Activated gamma-delta T cell (primary cell): Measurements from ENCODE around the gene GSG1L.
"Not testable (repeated sequence)": the region's sequence is repeated elsewhere in the genome, so short reads cannot be mapped to it uniquely, and the experiment has no call there.

Experiments
- DNase-seq: peaks from one replicate; lab custom pipeline; 2025; lab: John Stamatoyannopoulos, UW

Gene GSG1L

DNA sequence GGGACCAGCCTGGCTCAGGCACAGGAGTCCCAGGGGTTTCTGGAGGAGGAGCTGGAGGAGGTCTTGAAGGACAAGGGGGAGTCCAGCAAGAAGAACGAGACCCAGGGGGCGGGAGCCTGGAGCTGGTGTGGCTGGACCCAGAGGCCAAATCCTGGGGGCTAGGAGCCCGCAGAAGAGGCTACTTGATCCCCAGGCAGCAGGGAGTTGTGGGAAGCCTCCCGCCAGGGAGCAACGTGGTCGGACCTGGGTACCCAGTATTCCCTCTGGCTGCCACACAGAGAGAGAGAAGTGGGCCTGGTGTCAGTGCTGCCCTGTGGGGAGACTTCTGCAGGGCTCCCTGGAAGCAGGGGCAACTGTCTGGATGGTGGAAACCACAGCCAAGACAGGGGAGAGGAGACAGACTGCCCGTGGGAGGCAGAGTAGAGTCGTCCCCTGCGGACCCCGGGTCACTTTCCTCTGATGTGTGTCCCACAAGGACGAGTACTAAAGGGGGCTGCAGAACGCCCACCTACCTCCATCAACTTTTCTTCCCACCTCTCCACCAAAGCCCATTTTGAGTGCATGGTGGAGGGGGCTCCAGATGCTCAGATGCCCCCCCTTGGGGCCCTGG lies 160.4 kb downstream of the GSG1L start:
- DNase-seq: no peak

DNA sequence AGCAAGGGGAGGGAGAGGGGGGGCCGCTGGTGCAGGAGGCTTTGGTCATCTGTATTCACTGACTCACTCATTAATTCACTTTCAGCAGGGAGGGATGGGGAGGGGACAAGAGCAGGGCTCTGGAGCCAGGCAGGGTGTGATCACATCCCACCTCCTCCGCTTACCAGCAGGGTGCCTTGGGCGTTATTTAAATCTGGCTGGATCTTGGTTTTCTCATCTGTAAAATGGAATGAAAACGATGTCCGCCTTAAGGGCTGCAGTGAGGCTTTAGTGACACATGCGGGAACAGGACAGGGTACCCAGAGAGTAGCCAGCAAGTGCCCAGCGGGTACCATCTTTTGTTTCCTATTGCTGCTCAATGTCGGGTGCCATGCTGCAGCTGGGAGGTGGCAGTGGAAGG lies 161.0 kb downstream of the GSG1L start:
- no peak for DNase-seq

DNA sequence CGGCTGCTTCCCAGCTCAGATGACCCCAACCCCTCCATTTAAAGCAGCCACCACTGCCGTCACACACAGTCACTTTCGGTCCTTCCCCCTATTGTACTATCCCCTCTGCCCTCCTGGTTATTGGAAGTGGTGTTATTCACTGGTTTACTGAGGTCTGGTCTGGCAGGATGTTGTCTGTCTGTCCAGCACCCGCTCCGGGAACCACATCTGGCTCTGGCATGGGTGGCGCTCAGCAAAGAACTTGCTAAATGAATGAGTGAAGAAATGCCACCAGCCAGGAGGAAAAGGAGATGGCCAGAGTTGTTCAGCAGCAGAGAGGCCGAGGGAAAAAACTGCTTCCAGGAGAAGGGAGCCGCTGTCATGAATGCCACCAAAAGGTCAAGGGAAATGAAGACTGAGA lies 161.6 kb downstream of the GSG1L start:
- DNase-seq: no peak

DNA sequence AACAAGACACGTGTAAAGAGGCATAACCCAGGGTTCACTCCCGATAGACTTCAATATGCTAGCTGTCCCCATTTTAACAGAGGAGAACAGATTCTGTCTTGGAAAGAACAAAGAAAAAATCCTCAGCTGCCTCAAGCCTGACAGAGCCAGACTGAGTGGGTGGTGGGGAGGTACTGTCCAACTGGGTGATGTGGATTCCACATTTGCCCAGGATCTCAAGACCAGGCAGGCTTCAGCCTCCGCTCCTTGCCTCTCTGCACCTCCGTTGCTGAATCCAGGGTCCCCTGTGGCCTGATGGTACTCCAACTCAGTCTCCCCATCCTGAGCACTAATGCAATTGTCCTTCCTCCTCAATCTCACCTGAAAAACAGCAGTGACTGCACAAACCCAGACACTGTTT lies 163.8 kb downstream of the GSG1L start:
- no peak for DNase-seq

DNA sequence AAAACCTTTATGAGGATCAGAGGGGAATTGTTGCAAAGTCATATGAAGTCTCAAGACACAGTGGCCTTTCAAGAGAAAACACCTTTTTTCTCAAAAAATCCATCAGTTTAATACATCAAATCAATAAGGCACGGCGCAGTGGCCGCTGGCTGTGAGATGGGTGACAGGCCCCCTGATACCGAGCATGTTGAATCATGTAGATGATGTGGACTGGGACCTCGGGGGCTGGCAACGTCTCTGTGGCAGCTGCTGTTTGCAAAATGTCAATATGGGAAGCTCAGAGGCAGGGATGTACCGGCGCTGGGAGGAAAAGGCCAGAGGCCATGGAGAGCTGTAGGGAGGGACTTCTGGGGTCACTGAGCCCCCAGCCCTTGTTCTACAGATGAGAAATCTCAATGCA lies 169.1 kb downstream of the GSG1L start:
- DNase-seq: no peak

DNA sequence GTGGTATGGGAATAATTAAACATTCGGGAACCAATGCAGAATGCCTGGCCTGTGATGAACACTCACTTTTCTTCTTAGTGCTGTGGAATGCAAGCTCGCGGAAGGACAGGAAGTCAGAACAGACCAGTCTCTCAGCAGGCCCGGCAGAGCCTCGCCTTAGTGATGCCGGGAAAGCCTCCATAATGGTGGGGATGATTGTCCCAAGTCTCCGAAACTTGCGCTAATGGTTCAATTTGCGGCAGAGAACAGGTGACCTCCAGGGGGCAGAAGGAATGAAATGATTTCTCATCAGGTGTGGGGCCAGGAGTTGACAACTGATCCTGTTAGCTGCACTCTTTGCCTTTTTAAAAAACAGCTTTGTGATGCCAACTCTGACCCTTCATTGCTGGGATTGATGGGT lies 170.6 kb downstream of the GSG1L start:
- DNase-seq: no peak

DNA sequence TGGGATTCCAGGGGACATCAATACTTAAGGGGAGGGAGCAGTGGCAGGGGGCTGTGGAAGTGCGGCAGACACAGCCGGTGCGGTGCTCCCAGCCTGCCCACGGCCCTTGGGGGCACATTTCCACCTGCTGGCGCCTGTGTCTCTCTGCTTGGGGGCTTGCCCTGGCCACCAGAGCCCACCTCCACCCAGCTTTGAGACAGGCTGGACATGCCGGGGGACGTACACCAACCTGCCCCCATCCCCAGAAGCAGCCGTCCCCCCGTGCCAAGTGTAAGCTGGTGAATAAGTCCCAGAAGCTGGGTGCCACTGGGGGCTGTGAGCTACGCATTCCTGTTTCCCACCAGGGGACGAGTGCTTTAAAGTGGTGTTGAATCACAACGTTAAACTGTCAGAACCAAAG lies 172.6 kb downstream of the GSG1L start:
- DNase-seq: no peak

DNA sequence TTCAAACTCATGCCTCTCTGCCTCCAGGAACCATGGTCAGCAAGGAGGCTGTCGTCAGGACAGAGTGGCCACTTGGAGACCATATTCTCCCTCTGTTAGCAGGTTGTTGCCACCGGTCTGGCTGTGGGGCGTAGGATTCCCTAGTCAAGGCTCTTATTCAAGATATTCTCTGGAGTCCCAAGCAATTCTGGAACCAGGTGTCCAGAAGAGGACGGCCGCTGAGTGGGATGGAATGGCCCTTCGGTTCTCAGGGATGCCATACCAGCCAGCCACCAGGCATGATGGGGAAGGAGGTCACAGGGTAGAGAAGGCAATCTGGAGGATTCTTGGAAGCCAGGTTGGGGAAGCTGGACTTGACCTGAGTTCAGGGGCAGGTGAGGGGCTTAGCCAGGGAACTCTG lies 173.5 kb downstream of the GSG1L start:
- no peak for DNase-seq

DNA sequence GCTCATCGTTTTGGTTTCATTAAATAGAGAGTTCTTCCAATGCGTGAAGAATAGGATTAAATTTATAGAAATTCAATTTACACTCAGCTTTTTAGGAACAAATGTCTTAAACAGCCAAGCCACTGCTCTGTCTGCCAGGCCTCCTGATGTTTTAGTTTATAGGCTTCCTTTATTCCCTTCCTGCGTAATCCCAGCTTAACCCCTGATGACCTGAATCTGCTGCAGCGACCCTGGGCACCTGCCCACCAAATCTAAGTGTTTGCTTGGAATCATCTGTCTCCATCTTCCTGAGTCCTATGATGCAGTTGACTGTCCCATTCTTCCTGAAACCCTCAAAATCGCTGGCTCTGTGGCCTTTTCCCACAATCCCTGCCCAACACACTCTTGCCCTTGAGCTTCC lies 179.9 kb downstream of the GSG1L start:
- DNase-seq: no peak

DNA sequence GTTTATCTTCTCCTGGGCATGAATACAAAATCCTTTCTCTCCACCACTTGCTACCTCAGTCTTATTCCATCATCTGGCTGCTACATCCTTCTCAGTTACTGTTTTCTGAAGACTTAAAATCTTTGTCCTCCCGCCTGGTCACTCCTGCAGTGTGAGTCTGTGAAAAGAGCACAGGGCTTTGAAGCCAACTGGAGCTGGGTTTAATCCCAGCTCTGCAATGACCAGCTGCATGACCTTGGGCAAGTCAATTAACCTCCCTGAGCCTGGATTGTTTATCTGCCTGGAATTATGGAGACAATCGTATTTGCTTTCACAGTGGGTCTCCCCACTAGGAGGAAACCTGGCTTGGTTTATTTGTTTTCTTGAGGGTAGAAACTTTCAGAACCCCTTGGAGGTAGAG lies 183.2 kb downstream of the GSG1L start:
- no peak for DNase-seq

DNA sequence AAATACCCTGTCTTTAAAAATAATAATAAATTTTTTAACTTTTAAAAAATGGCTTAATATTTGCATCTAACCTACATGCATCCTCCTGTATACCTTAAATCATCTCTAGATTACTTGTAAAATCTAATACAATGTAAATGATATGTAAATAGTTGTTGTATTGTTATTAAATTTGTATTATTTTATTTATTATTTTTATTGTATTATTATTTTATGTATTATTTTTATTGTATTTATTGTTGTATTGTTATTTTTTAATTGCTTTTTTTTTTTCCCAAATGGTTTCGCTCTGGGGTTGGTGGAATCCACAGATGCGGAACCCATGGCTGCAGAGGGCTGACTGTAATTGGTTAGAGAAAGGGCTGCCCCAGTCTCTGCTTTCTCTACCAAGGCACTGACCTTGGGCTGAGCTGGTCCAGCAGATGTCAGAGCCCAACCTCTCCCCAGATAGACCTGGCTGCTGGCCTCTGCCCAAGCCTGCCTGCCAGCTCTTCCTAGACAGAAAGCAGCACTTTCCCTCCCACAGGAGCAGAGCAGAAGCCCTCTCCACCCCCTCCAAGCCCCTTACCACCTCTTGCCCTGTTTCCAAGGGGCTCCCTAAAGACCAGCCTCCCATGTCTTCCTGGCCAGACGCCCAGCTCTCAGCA lies 183.8 kb downstream of the GSG1L start:
- DNase-seq: no peak

DNA sequence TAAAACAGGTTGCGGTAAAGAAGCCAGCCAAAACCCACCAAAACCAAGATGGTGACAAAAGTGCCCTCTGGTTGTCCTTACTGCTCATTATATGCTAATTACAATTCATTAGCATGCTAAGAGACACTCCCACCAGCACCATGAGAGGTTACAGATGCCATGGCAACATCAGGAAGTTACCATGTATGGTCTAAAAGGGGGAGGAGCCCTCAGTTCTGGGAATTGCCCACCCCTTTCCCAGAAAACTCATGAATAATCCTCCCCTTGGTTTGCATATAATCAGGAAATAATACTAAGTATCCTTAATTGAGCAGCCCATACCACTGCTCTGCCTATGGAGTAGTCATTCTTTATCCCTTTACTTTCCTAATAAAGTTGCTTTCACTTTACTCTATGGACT lies 190.9 kb downstream of the GSG1L start:
- DNase-seq: not testable (repeated sequence)

DNA sequence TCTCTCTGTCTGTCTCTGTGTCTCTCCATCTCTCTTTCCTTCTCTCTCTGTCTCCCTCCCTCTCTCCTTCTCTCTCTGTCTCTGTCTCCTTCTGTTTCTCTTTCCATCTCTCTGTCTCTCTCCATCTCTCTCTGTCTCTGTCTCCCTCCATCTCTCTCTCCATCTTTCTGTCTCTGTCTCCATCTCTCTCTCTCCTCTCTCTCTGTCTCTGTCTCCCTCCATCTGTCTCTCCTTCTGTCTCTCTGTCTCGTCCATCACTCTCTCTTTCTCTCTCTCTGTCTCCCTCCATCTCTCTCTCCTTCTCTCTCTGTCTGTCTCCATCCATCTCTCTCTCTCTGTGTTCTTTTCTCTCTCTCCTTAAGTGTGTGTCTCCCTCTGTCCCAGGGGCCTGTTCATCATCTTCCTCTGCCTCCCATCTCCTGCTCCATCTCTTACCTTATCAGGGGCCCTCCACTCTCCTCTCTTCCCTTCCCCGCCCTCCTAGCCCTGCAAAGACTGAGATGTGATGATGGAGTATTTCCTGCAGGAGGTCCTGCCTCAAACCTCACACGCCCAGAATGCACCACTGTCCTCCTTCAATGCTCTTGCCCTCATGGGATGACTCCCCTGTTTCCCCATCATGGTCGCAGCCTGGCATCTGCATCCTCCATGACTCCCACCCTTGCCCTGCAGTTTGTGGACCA lies 193.3 kb downstream of the GSG1L start:
- no peak for DNase-seq

DNA sequence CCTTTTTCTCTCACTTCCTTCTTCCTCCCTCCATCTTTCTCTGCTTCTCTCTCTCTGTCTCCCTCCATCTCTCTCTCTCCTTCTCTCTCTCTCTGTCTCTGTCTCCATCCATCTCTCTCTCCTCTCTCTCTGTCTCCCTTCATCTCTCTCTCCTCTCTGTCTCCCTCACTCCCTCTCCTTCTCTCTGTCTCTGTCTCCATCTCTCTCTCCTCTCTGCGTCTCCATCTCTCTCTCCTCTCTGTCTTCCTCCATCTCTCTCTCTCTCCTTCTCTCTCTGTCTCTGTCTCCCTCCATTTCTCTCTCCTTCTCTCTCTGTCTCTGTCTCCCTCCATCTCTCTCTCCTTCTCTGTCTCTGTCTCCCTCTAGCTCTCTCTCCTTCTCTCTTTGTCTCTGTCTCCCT lies 194.1 kb downstream of the GSG1L start:
- DNase-seq: no peak

DNA sequence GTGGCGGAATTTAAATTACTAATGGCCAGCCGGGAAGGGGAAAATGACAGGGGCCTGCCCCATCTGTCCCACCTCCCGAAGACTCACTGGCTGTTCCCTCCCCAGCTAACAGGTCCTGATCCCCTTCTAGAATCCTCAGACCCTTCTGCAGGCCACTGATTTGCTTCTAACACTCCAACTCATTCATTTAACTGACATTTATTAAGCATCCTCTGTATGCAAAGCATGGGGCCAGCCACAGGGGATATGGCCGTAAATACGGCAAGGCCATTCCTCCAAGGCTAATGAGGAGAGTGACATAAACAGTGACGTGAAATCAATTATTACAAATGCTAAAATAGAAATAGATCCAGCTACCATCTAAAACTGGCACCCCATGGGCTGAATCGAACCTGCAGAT lies 195.3 kb downstream of the GSG1L start:
- DNase-seq: no peak

DNA sequence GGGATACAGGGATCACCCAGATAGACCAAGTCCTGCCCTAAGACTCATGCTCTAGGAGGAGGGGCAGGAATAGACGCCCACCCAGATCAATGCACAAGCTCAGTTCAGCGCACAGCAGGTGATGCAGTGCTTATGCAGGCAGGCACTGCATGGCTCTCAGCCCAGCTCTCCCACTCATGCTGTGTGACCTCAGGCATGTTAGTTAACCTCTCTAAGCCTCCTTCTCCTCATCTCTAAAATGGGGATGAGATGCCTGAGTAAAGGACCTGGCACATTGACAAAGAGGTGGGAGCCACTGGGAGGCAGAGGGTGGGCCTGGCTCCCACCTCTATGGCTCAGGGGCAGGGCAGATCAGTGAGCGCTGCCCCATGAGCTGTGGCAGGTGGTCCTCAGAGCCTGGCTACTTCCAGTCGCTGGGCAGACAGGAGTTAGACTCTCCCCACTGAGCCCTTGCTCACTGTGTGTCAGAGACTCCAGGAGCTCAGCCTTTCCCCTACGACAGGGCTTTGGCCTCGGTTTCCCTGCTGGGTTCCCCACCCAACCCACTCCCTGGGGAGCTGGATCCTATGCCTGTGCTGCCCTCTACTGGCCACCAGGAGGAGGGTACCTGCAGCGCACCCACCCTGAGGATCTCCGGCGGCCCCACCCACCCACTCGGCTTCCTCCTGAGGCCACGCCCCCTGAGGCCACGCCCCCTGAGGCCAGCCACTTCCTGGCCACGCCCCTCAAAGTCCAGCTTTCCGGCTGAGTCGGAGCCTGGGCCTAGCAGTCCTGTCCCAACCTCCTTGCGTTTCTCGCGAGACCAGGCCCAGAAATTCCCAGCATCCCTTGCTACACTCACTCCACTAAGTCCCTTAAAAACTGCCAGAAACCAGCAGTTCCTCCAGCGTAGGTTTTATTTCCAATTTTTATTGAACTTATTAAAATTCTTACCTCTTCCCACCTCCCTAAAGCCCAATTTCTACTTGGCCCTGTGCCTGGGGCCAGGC lies 196.1 kb downstream of the GSG1L start:
- DNase-seq: peak; percentile 53

DNA sequence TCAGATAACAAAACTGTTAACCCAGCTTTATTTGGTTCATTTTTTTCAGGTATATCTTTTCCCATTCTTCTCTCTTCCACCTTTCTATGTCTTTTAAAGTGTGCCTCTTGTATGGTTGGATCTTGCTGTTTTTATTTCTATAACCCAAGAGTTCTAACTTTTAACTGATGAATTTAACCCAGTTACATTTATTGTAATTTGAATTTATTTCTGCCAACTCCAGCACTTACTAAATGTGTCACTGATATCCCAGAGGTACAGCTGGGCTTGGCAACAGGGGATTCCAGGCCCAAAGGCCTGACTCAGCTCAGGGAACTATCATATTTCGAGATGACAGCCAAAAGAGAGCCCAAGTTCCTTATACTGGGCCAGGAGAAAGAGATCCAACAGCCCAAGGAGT lies 200.1 kb downstream of the GSG1L start:
- no peak for DNase-seq

DNA sequence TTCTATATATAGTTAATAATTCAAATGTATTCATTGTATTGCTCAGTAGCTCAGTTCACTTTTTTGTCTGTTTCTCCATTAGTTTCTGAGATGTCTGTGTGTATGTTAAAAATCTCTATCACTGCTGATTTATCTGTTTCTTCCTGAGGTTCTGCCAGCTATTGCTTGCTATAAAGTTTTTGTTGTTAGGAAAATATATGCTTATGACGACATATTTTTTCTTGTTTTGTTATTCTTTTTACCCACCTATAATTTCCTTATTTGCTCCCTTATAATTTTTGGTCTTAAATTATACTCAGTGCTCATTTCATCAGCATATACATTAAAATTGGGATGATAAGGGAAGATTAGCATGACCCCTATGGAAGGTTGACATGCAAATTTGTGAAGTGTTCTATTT lies 200.6 kb downstream of the GSG1L start:
- DNase-seq: no peak

DNA sequence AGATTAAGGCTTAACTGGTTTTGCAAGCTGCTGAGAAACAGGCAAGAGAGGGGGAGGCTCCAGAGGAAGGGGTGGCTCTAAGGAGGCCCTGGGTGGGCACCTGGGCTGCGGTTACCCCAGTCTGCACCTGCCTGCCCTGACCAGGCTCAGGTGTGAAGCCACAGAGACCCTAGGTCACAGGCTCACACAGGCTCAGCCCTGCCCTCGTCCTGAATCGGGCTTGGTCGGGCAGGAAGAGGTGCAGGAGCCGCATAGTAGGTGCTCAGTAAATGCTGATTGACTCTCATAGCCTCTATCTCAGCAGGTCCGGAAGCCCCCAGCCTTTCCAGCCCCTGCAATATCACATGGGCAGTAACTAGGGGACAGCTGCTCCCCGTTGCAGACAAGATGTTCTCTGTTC lies 203.4 kb downstream of the GSG1L start:
- no peak for DNase-seq

DNA sequence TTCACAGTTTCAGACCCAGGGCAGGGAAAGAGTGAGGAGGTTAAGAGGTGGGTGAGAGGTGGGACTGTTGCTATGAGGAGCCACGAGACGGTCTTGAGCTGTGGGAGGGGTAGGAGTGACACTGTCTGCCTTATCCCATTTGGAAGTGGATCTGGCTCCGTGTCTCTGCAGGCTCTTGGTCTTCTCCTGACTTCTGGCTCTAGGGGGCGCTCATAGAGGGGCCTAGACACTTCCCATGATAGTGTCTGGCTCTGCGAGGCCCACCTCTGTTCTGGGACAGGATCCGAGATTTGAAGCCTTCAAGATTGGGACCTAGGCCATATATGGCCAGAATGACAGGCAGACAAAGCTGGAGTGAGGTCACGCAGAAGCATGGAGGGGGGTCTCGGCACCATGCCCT lies 204.5 kb downstream of the GSG1L start:
- DNase-seq: no peak

DNA sequence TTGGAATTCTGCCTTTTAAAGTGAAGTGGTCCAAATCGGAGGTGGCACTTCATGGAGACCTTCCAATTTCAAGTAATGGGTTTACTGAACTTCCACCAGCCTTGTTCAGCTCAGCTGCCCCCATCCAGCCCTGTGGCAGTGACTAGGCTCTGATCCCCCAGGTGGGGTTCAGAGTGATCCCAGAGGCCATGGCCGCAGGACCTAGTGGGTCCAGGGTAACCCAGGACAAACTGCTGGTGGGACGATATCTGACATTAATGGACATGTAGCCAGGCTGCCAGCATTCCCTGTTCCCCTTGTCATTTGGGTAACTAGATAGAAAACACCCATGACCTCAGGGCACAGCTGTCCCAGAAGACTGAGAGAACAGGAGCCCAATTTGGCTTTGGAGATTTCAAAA lies 209.9 kb downstream of the GSG1L start:
- no peak for DNase-seq

DNA sequence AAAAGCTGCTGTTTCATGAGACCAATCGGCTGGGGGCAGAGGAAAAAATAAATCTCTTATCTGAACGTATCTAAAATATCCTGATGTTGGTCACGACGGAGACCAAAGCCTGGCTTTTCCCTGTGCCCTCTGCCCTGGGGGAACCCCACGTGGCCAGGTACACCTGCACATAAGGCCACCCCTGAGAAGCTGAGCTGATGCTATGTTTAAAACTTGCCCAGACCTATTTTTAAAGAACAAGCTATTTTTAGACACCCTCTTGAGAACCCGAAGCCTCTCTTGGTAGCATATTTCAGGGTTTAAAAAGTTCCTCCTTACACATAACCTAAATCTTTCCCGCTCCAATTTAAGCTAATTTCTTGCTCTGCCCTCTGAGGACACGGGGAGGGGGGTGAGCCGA lies 210.4 kb downstream of the GSG1L start:
- no peak for DNase-seq
